ENCODE data around the gene GPR27.
A peak's percentile ranks its signal among the peaks of the same experiment; 100 is the strongest.

GPR27 gene, protein sequence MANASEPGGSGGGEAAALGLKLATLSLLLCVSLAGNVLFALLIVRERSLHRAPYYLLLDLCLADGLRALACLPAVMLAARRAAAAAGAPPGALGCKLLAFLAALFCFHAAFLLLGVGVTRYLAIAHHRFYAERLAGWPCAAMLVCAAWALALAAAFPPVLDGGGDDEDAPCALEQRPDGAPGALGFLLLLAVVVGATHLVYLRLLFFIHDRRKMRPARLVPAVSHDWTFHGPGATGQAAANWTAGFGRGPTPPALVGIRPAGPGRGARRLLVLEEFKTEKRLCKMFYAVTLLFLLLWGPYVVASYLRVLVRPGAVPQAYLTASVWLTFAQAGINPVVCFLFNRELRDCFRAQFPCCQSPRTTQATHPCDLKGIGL

DNA sequence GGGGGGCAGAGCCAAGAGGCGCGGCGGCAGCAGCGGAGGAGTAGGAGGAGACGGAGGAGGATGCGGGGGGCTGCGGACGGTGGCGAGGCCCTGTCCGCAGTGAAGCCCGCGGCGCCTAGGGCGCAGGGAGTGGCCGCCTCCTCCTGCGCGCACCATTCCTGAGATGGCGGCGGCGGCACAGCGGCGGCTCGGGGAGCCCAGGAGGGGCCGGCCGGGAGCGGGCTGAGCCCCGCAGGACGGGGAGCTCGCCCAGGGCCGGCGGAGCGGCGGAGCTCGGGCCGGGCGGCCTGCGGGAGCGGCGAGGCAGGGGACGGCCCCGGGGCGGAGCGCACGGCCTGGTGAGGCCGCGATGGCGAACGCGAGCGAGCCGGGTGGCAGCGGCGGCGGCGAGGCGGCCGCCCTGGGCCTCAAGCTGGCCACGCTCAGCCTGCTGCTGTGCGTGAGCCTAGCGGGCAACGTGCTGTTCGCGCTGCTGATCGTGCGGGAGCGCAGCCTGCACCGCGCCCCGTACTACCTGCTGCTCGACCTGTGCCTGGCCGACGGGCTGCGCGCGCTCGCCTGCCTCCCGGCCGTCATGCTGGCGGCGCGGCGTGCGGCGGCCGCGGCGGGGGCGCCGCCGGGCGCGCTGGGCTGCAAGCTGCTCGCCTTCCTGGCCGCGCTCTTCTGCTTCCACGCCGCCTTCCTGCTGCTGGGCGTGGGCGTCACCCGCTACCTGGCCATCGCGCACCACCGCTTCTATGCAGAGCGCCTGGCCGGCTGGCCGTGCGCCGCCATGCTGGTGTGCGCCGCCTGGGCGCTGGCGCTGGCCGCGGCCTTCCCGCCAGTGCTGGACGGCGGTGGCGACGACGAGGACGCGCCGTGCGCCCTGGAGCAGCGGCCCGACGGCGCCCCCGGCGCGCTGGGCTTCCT, at the start of gene GPR27:
GPR27 (plus strand) TSS at position 155 of the 909 bp plus-strand sequence; CDS start at position 350, 195 bp downstream.
- peak; percentile 58 for DNase-seq

DNA sequence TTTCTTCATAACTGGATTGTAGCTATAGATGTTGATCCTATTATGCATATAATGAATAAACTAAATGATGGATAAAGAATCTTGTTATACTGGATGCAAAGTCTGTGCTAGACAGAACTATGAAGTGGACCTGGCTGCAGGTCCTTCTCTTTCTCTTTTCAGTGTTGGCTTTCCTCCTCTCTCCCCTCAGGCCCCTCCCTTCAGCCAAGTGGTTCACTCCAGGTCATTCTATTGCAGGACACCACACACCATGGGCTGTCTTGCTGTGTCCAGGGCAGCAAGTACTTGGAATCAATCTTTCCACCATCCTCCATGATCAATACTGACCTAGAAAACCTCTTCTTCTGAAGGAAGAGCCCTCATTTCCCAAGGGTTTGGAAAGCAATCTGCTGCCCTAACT, 48.7 kb upstream of the GPR27 start:
- DNase-seq: no peak

DNA sequence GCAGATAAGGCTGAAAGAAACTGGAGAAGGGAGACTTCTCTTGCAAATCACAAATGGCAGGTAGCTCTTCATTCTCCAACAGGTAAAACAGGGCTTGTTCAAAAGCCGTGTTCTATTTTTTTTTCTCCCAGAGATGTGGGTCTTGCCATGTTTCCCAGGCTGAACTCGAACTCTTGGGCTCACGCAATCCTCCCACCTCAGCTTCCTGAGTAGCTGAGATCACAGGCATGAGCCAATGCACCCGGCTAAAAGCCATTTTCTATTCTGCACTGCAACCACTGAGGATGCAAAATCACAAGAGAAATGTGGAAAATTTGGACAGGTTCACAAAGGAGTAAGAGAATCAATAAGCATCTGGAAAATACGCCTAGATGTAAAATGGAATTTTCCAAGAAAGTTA, 48.0 kb upstream of the GPR27 start:
- no peak for DNase-seq

DNA sequence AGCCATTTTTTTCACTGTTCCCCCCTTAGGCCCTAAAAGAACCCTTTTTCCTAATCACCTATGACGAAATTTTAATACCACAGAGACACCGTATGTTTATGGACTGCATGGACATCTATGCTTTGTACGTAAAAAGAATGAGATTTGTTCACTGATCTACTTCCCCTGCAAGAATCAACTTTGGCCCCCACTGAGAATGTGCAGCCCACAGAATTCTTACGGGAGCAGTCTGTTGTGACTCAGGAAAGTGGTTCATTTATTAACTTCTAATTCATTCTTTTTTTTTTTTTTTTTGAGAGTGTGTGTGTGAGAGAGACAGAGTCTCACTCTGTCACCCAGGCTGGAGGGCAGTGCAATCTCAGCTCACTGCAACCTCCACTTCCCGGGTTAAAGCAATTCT, 46.1 kb upstream of the GPR27 start:
- no peak for DNase-seq

DNA sequence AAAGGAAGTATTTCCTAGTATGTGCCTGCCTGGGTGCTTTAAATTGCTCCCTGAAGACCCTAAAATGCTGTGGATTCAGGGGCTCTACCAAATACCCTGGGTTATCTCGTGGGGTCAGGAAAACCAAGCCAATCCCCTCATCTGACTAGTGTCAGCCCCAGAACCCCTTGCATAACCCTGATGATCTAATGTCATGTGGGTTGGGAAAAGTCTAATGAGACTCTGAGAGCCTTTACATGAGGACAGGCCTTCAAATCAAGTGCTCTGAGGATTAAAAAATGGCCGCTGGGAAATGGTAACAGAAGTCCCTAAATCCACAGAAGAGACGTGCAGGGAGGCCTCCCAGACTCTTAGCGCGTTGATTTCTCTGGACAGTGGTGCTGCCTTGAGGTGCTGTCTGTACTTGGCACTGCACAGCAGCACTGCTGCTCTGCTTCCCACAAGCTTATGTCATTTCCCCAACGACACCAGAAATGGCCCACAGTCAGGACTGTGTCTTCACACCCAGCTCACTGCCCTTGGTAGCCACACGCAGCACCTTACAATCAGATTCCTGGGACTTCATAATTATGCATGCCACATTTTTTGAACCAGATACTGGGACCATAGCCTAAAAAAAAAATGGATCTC, 45.1 kb upstream of the GPR27 start:
- no peak for DNase-seq

DNA sequence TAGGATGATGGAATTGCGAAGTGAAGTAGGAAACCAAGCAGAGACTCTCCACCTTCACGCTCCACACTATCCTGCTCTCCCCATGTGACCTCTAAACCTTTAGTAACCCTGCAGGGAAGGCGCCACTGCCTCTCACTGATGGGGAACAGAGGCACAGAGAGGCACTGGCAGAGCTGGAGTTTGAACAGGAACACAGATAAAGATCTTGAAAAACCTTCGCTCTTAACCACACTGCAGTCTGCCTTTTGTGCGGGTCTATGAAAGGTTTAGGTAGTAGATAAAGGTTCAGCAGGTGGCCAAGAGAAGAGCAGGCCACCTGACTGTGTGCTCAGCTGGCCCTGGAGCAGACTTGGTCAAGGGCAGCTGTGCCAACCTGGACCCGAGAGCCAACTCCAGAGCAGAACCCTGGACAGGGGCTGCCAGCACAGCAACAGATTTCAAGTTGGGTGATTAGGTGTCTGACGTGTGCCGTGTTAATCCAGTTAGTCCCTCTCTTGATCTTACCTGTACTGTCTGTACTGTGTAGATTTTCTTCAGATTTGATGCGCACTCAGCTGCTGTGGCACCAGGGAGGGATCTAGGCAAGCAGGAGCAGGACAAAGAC, 43.6 kb upstream of the GPR27 start:
- DNase-seq: peak; percentile 76

DNA sequence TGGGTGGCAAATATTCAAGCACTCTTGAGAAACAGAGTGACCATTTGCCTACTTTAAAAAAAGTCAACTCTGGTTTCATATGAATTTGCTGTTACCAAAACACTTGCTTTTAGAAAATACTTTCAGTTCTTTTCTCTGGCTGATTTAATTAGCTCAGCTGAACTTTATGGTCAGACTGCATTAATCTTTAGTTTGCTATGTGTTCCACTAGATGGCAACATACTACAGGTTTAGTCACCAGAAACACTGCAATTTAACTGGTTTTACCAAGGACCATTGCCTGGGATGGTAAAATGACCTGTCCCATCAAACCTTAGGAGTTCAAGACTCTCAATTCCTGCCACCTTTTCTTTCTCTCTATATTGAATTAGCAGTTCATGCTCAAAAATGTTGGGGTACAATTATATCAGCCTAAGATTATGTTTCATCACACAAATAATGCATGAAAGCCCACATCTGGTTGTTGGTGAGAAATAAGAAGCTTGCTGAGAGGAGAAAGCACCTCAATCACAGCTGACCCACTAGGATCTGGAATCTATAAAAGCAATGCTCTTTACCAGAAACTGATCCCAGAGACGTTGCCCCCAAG, 42.7 kb upstream of the GPR27 start:
- peak; percentile 47 for DNase-seq

DNA sequence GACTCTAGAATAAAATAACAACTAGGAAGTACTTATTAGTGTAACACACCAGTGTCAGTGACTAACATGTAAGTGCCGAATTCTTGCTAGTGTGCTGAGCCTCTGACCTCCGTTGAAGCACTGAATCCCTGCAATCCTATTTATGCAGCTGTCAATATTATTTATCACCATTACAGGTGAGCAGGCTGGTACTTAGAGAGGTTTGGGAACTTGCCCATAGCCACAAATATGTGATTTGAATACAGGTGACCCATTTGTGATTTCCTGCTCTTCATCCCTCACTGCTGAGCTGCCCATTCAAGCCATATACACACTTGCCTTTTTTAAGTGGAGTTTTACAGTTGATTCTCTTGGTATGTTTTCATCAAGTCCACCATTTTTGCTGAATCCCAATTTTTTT, 40.6 kb upstream of the GPR27 start:
- DNase-seq: peak; percentile 79

DNA sequence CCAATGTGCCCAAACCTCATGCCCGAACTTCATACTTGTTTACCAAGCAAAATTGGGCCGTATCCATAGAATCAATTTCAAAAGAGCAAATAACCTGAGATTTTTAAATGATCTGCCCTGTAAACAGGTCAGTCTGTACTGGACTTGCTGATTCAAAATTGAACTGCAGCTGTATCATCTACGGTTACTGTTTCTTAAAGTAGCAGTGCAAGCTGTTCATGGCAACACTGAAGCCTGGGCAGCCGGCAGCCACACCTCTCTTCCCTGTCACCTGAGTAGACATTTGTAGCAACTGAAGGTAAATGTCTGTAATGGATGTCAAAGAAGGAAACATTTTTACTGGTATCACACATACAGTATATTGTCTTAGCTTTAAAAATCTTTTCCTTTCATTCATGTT, 39.1 kb upstream of the GPR27 start:
- no peak for DNase-seq

DNA sequence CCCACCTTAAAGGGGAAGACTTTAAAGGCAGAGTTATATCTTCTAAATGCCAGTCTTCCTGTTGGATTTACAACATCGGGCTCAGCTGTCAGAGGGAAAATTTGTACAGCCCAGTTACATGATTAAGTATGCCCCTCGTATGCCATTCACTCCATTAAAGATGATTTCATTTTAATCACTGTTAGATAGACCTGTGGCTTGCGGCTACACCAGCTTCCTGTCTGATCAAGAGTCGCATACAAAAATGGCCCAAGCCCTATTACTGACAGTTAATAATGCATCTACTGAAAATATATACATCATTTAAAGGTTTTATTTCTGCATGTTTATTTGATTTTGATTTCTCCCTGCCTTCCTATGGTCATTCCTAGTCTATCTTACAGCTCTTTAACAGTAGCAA, 35.6 kb upstream of the GPR27 start:
- no peak for DNase-seq

DNA sequence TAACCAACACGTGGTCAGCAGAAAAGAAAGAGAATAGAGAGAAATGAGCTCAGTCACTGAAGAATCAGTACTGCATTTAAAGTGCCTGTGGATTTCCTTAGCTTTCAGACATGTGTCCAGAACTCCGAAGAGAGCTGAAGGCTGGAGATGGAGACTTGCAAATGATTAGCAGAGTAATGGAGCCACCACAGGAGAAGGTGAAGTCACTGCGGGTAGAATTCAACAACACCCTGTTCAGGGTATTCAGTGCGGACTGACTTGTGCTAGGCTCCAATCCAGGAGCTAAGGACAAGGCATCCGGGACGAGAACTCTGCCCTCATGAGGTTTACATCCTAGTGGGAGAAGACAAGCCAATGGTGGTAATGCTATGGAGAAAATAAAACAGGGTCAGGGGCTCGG, 32.7 kb upstream of the GPR27 start:
- DNase-seq: no peak

DNA sequence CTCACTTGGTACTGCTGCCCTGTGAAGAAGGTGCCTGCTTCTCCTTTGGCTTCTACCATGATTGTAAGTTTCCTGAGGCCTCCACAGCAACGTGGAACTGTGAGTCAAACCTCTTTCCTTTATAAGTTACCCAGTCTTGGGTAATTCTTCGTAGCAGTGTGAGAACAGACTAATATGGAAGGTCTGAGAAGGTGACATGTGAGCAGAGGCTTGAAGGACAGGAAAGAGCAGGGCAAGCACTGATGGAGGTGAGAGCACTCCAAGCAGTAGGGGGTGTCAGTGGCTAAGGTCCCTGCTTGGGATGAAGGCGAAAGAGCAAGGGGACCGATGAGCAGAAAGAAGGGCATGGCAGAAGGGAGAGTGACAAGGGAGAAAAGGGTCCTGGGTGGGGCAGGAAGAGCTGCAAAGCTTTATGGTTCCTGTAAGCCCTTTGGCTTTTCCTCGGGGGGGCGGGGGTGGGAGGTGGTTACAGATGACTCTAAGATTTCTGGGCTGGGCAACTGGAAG, 32.0 kb upstream of the GPR27 start:
- DNase-seq: no peak

DNA sequence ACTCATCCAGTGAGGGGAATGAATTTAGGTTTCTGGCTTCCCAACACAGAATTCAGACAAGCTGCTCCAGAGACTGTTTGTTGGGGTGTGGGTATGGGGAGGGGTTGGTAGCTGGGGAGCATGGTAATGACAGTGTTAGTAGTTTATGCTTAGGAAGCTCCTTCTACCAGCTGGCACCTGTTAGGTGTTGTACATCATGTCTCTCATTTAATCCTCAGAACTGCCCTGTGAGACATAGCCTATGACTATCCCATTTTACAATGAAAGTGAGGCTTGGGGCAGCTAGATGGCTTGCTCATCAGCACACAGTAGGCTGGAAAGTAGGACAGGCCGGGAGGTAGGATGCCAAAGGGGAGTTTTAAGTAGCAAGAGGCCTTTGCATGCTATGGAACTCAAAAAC, 31.0 kb upstream of the GPR27 start:
- no peak for DNase-seq

DNA sequence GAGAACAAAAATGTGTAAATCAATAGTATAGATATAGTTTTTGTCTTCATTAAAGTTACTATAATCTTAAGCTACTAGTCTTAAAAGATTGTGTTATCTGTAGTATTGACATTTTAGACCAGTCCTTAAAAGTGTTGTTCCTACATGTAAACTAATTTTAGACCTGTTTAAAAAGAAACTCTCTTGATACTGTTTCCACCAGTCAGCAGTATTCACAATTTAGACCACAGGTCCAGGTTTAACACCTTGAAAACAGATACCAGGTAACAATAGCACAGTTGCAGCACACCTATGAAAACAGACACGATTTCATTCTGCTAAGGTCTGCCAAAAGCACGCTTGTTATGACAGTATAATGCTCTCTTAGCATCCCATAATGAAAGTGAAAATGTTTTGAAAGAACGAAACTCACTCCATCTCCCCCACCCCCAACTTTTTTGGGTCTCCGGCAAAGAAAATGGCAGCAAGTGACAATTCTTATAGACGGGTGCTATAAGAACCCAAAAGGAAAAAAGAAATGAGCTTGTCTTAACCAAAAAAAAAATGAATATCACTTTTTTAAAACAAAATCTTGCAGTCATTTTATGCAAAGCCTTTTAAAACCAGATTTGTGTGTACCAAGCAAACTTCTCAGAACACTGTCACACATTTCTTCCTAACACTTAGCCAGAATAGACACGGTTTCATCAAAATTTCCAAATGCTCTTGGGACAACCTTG, 30.0 kb upstream of the GPR27 start:
- DNase-seq: no peak

DNA sequence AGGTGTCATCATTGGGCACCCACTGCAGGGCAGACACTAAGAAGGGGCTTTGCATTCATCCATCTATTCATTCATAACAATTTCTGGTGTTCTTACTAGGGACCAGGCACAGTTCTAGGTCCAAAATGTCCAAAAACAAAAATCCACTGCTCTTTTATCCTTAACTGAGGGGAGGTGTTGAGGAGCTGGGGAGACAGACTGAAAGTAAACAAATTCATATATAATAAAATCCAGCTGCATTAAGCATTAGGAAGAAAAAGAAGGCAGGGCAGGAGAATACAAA, 29.5 kb upstream of the GPR27 start:
- DNase-seq: no peak

DNA sequence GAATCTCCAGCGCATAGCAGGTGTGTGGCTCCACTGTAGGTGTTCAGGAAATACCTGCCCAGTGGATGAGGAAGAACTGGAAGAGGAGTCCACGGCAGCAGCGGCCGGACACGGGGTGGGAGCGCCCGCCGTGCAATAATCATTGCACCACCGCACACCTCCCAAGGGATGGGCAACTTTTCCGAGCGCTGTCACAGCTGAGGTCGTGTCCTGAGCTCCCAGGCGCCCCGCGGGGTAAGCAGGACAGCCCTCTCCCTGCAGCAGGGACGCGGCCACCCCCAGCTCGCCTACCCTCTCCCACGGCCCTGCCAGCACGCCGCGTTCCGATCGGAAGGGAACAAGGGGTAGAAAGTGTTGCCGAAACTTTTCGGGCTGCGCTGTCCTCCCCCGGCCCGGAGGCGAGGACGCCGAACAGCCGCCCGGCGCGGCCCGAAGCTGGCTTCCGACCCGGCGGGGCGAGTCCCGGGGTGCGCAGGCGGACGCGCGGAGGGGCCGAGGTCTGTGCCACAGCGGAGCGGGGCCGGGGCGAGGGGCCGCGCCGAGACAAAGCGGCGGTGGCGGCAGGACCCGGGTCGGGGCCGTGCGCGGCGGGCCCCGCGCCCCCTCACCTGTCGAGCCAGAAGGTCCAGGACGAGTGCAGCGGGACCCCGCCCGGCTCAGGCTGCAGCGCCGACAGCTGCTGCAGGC, 28.9 kb upstream of the GPR27 start:
- DNase-seq: peak; percentile 62

DNA sequence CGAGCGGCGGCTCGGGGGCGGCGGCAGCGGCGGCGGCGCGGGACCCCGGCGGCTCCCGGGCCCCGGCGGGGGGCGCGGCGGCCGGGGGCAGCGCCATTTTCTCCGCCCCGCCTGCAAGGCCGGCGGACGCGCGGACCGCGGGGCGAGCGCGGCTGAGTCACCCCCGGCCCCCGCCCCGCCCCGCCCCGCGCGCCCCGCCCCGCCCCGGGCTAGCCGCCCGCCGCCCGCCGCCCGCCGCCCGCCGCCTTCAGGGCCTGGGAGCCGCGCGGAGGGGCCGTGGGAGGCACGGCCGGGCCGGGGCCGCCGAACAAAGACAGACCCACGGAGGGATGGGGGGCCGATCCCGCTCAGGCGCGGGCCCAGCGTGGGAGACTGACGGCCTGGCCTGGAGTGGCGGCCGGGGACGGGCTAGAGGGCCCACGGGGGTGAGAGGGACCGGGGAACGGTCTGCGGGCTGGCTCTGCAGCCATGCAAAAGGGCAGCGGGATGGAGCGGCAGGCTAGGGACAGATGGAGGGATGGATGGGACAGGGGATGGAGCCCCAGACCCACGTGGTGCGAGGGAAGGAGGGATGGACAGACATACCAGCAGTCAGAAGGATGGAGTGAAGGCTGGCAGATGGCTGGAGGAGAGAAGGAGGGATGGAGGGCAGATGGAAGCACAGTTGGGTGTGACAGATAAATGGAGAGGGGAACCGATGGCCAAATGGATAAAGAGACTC, 28.2 kb upstream of the GPR27 start, which contains the start of gene EIF4E3:
EIF4E3 (minus strand) TSS at position 132 of the 721 bp plus-strand sequence; CDS start at position 97, 35 bp downstream.
- DNase-seq: peak; percentile 25

DNA sequence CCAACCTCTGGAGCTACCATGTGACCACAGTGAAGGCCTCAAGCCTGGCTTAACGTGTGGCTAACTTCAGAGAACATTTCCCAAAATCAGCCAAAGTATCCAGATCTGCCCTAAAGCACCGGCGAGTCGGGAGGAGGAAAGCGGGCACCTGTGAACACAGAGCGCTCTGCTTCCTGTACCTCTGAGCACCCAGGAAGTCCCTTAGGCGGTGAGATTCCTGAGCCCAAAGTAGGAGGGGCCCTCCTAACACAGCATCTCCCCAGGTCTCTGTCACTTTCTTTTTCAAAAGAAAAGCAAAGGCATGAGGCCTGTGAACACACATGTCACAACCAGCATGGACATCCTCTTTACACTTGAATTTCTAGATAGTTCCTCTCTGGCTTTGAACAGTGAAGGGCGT, 27.5 kb upstream of the GPR27 start:
- no peak for DNase-seq

DNA sequence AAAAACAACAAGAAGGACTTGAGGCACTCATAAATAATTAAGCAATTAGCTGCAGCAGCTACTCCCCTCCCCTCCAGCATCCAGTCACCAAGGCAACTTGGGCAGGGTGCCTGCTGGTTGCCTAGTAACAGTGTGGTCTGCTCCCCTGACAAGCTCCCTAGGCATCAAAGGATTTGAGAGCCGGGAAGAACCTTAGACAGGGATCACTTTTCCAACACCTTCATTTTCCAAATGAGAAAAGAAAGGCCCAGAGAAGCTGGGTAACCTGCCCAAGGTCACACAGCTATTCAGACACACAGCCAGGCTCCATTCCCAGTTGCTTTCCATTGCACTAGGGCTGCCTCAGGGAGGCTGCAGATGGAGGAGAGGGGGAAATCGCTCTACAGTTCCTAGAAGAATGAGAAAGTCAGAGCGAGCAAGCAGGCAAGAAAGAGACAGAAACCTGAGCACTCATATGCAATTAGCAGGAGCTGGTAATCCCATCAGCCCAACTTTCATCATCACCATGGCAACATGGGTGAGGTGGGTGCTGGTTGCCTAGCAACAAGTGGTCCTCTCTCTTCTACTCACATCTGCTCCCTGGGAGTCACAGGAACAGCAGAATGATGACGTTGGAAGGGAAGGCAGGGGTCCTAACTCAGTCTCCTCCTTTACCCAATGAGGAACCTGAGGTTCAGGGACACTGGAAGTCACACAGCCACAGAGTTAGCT, 24.9 kb upstream of the GPR27 start:
- peak; percentile 35 for DNase-seq

DNA sequence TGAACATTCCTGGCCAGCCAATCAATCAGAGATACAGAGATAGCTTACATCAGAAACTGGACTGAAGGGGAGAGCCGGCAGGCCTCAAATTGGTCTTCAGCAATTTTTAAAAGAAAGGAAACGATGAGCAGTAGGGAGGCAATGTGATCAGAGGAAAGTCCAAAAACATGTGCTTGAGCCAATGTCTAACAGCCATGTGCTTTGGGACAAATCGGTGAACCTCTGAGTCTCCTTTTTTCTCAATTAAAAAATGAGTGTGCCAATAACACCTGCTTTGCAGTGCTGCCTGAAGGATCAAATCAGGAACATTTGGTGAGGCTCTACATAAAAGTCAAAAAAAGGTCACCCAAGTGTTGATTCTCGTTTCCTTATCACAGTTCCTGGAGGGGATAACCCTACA, 21.0 kb upstream of the GPR27 start:
- no peak for DNase-seq
